ENCODE measurements around the gene GAS6.

Gene GAS6

DNA sequence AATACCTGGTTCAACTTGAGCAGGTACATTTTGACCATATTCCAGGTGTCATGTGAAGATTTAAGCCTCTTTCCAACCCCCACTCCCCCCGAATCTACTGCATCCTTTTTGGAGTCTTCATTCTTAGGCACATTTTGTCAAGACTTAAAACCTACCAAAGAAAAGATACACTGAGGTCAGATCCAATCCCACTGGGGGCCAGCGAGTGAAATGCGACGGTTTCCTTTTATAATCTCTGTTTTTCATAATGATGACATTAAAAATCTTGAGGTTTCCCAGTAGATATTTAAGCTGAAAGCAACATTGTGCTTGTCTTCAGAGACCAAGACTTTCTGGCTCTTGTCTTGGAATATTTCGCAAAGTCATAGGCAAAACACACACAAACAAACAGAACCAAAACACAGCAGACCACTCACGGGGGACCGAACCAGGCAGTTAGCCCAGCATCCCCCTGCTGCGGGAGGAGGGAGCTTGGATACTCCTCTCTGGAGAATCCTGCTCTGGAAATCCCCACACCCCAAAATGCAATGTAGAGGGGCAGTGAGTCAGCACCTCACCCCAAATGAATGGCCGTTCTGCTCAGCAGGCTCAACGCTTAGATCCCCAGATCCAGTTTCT, 506 bp upstream of the GAS6 start:
- no peak for DNase-seq

DNA sequence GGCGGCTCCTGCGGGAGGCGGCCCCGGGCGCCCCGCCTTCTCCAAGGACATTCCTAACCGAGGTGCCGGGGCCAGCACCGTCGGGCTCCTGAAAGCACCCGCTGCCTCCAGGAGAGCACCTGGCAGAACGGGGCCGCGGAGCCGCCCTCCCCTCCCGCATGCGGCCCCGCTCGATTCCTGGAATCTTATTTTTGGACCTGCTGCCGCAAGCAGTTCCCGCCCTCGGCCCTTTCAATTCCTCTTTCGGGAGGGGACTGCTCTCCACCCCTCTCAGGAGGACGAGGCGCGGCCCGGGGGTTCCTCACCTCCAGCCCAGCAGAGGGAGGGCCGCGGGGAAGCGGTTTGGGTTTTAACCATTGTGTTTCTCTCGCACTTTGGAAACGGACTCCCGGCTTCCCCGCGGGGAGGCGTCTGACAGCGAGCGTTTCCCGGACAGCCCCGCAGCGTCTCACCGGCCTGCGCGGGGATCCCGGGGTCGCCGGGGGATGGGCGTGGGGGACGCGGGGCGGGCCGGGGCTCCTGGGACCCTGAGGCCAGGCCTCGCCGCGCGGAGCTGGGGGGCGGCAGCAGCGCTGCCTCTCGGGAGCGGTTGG, 849 bp downstream of the GAS6 start:
- DNase-seq: peak; percentile 69

GRCh38 chr13:113862191-113862930, 1.5 kb downstream of the GAS6 start:
- no peak for DNase-seq

- no peak for DNase-seq
These were observed 2.3 kb downstream of the GAS6 start for GRCh38 chr13:113861433-113862030.

GRCh38 chr13:113860665-113861432, 3.0 kb downstream of the GAS6 start:
- DNase-seq: no peak

GRCh38 chr13:113860051-113860664, 3.7 kb downstream of the GAS6 start:
- no peak for DNase-seq

- DNase-seq: no peak
These were observed 4.4 kb downstream of the GAS6 start for GRCh38 chr13:113859311-113860050.

GRCh38 chr13:113857531-113858195, 6.2 kb downstream of the GAS6 start:
- no peak for DNase-seq

GRCh38 chr13:113856716-113857065, 7.2 kb downstream of the GAS6 start:
- no peak for DNase-seq

DNA sequence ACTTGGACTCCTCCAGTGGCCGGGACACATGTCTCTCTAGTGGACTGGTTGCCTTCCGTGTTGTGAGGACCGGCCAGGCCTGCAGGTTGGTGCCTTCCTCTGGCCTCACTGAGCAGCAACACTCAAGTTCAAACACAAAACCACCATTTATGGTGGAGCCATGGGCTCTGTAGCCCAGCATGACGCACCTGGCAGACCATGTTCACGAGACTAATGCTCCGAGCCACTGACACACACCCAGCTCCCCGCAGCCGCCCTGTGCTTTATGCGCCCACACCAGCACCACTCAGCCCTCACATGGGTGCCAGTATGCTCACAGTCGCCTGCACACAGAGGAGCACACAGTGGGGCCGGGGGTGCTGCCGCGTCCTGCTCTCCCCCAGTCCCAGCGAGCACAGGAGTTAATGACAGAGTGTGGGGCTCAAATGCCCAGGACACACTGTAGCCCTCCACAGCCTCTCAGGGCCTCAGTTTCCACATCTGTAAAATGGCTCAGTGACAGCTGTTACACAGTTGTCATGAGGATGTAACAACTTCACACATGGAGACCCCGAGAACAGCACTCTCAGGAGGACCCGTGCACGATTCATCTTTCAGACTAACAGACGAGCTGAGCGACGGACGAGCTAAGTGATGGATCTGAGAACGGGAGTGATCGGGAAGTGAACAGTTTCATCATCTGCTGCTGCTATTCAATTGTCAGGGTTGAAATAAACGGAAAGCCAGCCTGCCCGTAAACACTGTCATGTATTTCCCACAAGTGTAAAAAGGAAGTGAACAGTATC, 7.8 kb downstream of the GAS6 start:
- DNase-seq: no peak

- no peak for DNase-seq
These were observed 8.6 kb downstream of the GAS6 start for GRCh38 chr13:113855012-113855921.

GRCh38 chr13:113854238-113855011, 9.5 kb downstream of the GAS6 start:
- no peak for DNase-seq

GRCh38 chr13:113853518-113854237, 10.2 kb downstream of the GAS6 start:
- DNase-seq: no peak

GRCh38 chr13:113852536-113853517, 11.0 kb downstream of the GAS6 start:
- DNase-seq: no peak

DNA sequence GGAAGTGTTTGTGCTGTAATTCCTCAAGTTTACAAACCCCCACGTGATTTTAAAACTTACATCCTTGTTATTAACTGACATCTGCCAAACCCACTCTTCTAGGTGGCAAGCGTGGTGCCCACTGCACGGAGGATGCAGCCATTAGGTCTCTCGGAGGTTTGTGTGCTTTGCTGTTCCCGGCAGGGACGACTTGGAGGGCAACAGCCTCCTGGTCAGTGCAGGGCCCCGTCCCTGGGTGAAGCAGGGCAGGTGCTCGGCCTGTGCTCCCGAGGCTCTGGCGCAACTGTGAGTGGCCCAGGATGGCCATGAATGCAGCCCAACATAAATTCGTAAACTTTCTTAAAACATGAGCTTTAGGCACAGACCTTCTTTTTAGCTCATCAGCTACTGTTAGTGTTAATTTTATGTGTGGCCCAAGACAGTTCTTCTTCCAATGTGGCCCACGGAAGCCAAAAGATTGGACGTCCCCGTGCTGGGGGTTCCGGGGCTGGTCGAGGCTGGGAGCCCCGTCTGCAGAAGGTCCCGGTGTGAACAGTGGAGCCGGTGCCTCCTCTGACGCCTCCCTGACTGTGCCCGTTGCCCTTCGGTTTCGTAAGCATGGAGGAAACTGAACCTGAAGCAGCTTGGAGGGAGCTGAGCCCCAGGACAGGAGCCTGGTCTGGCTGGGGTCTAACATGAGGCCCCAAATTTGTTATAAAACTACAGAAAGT, 11.9 kb downstream of the GAS6 start:
- no peak for DNase-seq

DNA sequence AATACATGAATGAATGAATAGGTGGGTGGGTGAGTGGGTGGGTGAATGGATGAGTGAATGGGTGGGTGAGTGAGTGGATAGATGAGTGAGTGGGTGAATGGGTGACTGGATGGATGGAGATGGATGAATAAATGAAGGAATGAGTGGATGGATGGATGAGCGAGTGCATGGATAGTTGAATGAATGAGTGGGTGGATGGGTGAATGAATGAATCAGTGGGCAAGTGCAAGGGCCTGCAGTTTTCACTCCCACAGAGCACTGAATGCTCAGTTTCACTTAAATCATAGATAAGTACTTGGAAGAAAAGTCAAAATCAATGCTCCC, 12.4 kb downstream of the GAS6 start:
- DNase-seq: no peak

Measured in 8988T (cell line).